VCaP (cell line): Measurements from ENCODE around the gene HNRNPU.
A peak's percentile ranks its signal among the peaks of the same experiment; 100 is the strongest.

Experiments used
- H3K27ac ChIP-seq: fragments of 450-650 bp; 2 replicates; pipeline ENCODE4 v1.5.1; 2017
- CTCF ChIP-seq: fragments of 450-650 bp; conservative IDR thresholded peaks from 2 replicates; pipeline ENCODE4 v1.5.1; 2017; ENCODE audit warnings: mild to moderate bottlenecking, moderate library complexity

HNRNPU gene

GRCh38 chr1:244854166-244854565 lies 10.2 kb downstream of the HNRNPU start:
- no peak for TF ChIP-seq CTCF
- no peak overlapping the region for H3K27ac ChIP-seq

DNA sequence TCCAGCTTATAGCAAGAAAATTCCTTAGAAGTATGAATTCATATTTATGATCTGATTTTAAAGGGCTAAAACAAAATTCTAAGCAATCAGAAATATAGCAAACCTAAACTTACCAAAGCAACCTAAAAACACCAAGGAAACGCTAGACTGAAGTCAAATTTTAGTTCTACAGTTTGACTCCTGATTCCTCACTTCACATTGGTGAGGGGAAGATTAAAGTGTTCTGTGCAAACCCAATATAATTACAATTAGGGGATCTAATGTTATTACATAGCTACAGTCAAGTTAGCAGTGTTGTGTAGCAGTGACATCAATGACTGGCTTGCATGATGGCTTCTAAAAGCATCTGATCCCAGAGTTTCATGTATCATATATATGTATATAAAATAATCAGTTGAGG lies 11.6 kb downstream of the HNRNPU start:
- no peak for TF ChIP-seq CTCF
- no peak overlapping the region for H3K27ac ChIP-seq

- no peak for TF ChIP-seq CTCF
- no peak overlapping the region for H3K27ac ChIP-seq
Observed at GRCh38 chr1:244851546-244852231, 12.7 kb downstream of the HNRNPU start.

DNA sequence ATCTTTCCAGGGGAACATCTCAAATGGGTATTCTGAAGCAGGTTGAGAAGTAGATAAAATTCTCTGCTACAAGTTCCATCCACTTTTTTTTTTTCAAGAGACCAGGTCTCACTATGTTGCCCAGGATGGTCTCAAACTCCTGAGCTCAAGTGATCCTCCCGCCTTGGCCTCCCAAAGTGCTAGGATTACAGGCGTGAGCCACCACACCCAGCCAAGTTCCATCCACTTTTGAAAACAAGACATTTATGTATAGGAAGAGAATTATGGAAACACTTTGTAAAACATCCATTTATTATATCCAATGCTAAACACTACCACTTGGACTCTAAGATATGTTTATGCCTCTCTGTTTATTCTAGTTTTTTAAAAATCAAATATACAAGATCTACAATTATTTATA lies 13.4 kb downstream of the HNRNPU start:
- no peak for TF ChIP-seq CTCF
- H3K27ac ChIP-seq: no peak overlapping the region

GRCh38 chr1:244850099-244850852 lies 14.1 kb downstream of the HNRNPU start:
- no peak for TF ChIP-seq CTCF
- no peak overlapping the region; the same call in 1 of the 2 replicates for H3K27ac ChIP-seq

- TF ChIP-seq CTCF: no peak
- H3K27ac ChIP-seq: no peak overlapping the region; the same call in 1 of the 2 replicates
Observed at GRCh38 chr1:244849189-244849866, 15.0 kb downstream of the HNRNPU start.

DNA sequence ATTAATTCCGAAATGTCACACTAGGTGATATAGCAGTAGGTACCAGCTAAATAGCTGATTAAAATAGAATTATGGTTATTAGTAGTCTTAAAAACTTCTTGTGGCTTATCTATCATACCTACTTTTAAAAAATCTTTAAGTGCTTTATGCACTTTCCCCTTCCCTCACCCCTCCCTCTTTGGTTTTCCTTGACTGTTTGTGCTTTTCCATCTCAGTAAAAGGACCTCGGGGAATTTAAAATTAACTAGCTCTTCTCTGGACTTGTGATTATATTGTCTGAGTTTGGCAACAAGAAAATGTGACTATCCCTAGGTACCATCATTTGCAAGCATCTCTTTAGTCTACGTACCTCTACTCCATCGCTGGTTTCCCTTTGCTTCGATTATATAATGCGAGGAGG lies 17.7 kb downstream of the HNRNPU start:
- TF ChIP-seq CTCF: no peak
- H3K27ac ChIP-seq: peak overlapping the region; percentile 100; the same call in 1 of the 2 replicates
